ENCODE data around the gene CCDC59. TPM values are rescaled to one million over a fixed set of nuclear protein-coding genes. Genes with fewer than 3 reads are reported as not detected.

Gene CCDC59
- total and polyA plus RNA-seq, 10 of the 15 experiments (the other 5 are each of a cell fraction or from before 2014, with no cell fraction given): 30.4 to 128 (median 84.0) TPM

GRCh38 chr12:82358200-82359114 is at the start of gene CCDC59, which contains the start of gene METTL25 (continued):
- TF ChIP-seq EP300 (IDR thresholded peaks at IDR 0.05; ENCODE audit: borderline replicate concordance in 1 of 2, control insufficient read depth in 1 of 2, low read depth in 2 of 2, low read length in 2 of 2): peak; percentile 73 to 87; a peak in 3 of 4 replicates
- no peak for TF ChIP-seq ZNF622 (IDR thresholded peaks at IDR 0.05)
- TF ChIP-seq POU2F2 (IDR thresholded peaks at IDR 0.05; ENCODE audit: borderline replicate concordance, low read depth, low read length): peak; percentile 94; the same call in 2 of the 3 replicates
- TF ChIP-seq TCF3 (IDR thresholded peaks at IDR 0.05; ENCODE audit: borderline replicate concordance, insufficient read depth, low read depth, low read length): no peak; the same call in 1 of the 2 replicates
- peak; percentile 100 for TF ChIP-seq RELB (IDR thresholded peaks at IDR 0.05; ENCODE audit: low read depth)
- peak; percentile 53 for TF ChIP-seq E2F4 (IDR thresholded peaks at IDR 0.05; ENCODE audit: low read depth, low read length)
- peak; percentile 71; the same call in 1 of the 2 replicates for TF ChIP-seq PAX5 (IDR thresholded peaks at IDR 0.05; ENCODE audit: borderline replicate concordance, low read depth, low read length)
- peak; percentile 62 for TF ChIP-seq BRCA1 (IDR thresholded peaks at IDR 0.05; ENCODE audit: low read depth, low read length)
- no peak for TF ChIP-seq HDAC6 (IDR thresholded peaks at IDR 0.05; ENCODE audit: unreplicated experiment)
- TF ChIP-seq TCF12 (IDR thresholded peaks at IDR 0.05; ENCODE audit: low read depth, low read length): peak; percentile 40; the same call in 1 of the 2 replicates
- peak; percentile 61 to 83; a peak in 3 of 4 replicates for TF ChIP-seq BHLHE40 (IDR thresholded peaks at IDR 0.05; ENCODE audit: borderline replicate concordance in 1 of 2, low read depth in 2 of 2, low read length in 1 of 2)
- TF ChIP-seq ZZZ3 (IDR thresholded peaks at IDR 0.05; ENCODE audit: control insufficient read depth, insufficient read length, low read depth): no peak
- peak; percentile 97 for TF ChIP-seq IKZF1 (conservative IDR thresholded peaks at IDR 0.05)
- TF ChIP-seq E4F1 (IDR thresholded peaks at IDR 0.05; ENCODE audit: borderline replicate concordance, partially characterized antibody): peak; percentile 77
- TF ChIP-seq POLR2AphosphoS5 (IDR thresholded peaks at IDR 0.05; ENCODE audit: low read length): peak; percentile 96
- TF ChIP-seq RAD51 (IDR thresholded peaks at IDR 0.05): peak; percentile 83
- peak; percentile 97 for TF ChIP-seq SMARCA5 (IDR thresholded peaks at IDR 0.05)
- peak; percentile 100 for TF ChIP-seq CUX1 (IDR thresholded peaks at IDR 0.05; ENCODE audit: insufficient replicate concordance, low read depth, low read length)

Measured in GM12878 (cell line).